Measurements from ENCODE around the gene PHPT1.

The PHPT1 gene

GRCh38 chr9:136900556-136900955 lies 51.3 kb downstream of the PHPT1 start:
- DNase-seq (ENCODE audit: extremely low spot score): no peak
- TF ChIP-seq CTCF (IDR thresholded peaks at IDR 0.05; ENCODE audit: control extremely low read depth, extremely low read depth, low read depth, missing control alignments): no peak
- ChIA-PET POLR2A (no interaction called here), CTCF (interaction anchor here (1.2 kb wide), 1 partner anchor 44 kb away, joined by 4 read pairs; the partner anchor contains the start of gene FBXW5)

Data from GM10248 (cell line).